Brain microvascular endothelial cell (primary cell): ENCODE data around the gene DLGAP3.

Experiments used
- DNase-seq: peaks from one replicate; pipeline ENCODE4 v3.0.0-alpha.2; 2020
- H3K27ac ChIP-seq: fragments of 250-450 bp; sonication (Bioruptor Pico); 2 replicates; pipeline ENCODE4 v1.5.1; 2020; ENCODE audit warnings: mild to moderate bottlenecking, moderate library complexity
- H3K27me3 ChIP-seq: fragments of 250-450 bp; sonication (Bioruptor Pico); replicated peaks from 2 replicates; pipeline ENCODE4 v1.5.1; 2020; ENCODE audit warnings: mild to moderate bottlenecking
- H3K36me3 ChIP-seq: fragments of 250-450 bp; sonication (Bioruptor Pico); replicated peaks from 2 replicates; pipeline ENCODE4 v1.5.1; 2020; ENCODE audit warnings: mild to moderate bottlenecking
- H3K4me3 ChIP-seq: 2 replicates; pipeline ENCODE4 v1.5.1; 2011; ENCODE audit warnings: low read depth, mild to moderate bottlenecking, control low read depth, low read length, moderate library complexity
- CTCF ChIP-seq: IDR thresholded peaks from 2 replicates; pipeline ENCODE4 v1.5.1; 2011; ENCODE audit warnings: low read depth, mild to moderate bottlenecking, moderate library complexity, low read length, control low read depth, inconsistent platforms; ENCODE audit errors: missing control alignments
- in situ Hi-C: cut with HindIII; loops from 2 replicates; pipeline ENCODE4 v1.10.0; 2017; ENCODE audit warnings: low sequenced_read_pairs, low pct_ligation_motif_present

The DLGAP3 gene

GRCh38 chr1:34904236-34905097, 25.0 kb downstream of the DLGAP3 start:
- Histone ChIP-seq H3K36me3 (no peaks in the 10 kb centered on the region), H3K27me3 (no peaks in the 10 kb centered on the region), H3K4me3 (no peak overlapping the region), H3K27ac (no peak overlapping the region)
- in situ Hi-C loops: no loop called here
- no peak for DNase-seq
- TF ChIP-seq CTCF: no peak

- DNase-seq: no peak
- H3K27me3 ChIP-seq: no peaks in the 10 kb centered on the region
Observed at GRCh38 chr1:34901919-34902318, 27.5 kb downstream of the DLGAP3 start.

GRCh38 chr1:34900775-34901502, 28.5 kb downstream of the DLGAP3 start:
- no peaks in the 10 kb centered on the region for H3K36me3 ChIP-seq
- H3K27ac ChIP-seq: no peak overlapping the region
- in situ Hi-C loops: no loop called here
- TF ChIP-seq CTCF: no peak
- no peaks in the 10 kb centered on the region for H3K27me3 ChIP-seq
- H3K4me3 ChIP-seq: no peak overlapping the region
- no peak for DNase-seq

More at GRCh38 chr1:34901919-34902318, 27.5 kb downstream of the DLGAP3 start:
- in situ Hi-C loops: no loop called here
- H3K36me3 ChIP-seq: no peaks in the 10 kb centered on the region
- no peak for TF ChIP-seq CTCF
- H3K27ac ChIP-seq: no peak overlapping the region
- H3K4me3 ChIP-seq: no peak overlapping the region

GRCh38 chr1:34899906-34900305, 29.5 kb downstream of the DLGAP3 start:
- Histone ChIP-seq H3K36me3 (no peaks in the 10 kb centered on the region), H3K27me3 (no peaks in the 10 kb centered on the region), H3K4me3 (no peak overlapping the region), H3K27ac (no peak overlapping the region)
- in situ Hi-C loops: no loop called here
- DNase-seq: no peak
- TF ChIP-seq CTCF: no peak

- Histone ChIP-seq H3K36me3 (no peaks in the 10 kb centered on the region), H3K4me3 (no peak overlapping the region), H3K27me3 (no peaks in the 10 kb centered on the region), H3K27ac (no peak overlapping the region)
- in situ Hi-C loops: no loop called here
- no peak for DNase-seq
- no peak for TF ChIP-seq CTCF
Observed at GRCh38 chr1:34899471-34899870, 30.0 kb downstream of the DLGAP3 start.
